Measurements from ENCODE around the gene VAV2.
A peak's percentile ranks its signal among the peaks of the same experiment; 100 is the strongest.

The VAV2 gene

GRCh38 chr9:133952598-133953550 is 39.2 kb downstream of the VAV2 start:
- DNase-seq (ENCODE audit: low read depth), result no peak

GRCh38 chr9:133951265-133951664 is 40.9 kb downstream of the VAV2 start:
- no peak for DNase-seq (ENCODE audit: low read depth)

- DNase-seq (ENCODE audit: low read depth), result no peak
Measured at GRCh38 chr9:133950629-133951111, 41.5 kb downstream of the VAV2 start.

GRCh38 chr9:133950192-133950591 is 41.9 kb downstream of the VAV2 start:
- DNase-seq (ENCODE audit: low read depth), result no peak

GRCh38 chr9:133949486-133950061 is 42.5 kb downstream of the VAV2 start:
- DNase-seq (ENCODE audit: low read depth), result no peak

GRCh38 chr9:133948561-133949485 is 43.3 kb downstream of the VAV2 start:
- peak; percentile 16 for DNase-seq (ENCODE audit: low read depth)

- DNase-seq (ENCODE audit: low read depth), result no peak
Measured at GRCh38 chr9:133948131-133948530, 44.0 kb downstream of the VAV2 start.

- no peak for DNase-seq (ENCODE audit: low read depth)
Measured at GRCh38 chr9:133946840-133947486, 45.2 kb downstream of the VAV2 start.

- DNase-seq (ENCODE audit: low read depth), result no peak
Measured at GRCh38 chr9:133945977-133946753, 46.0 kb downstream of the VAV2 start.

- no peak for DNase-seq (ENCODE audit: low read depth)
Measured at GRCh38 chr9:133945314-133945975, 46.7 kb downstream of the VAV2 start.

- peak; percentile 62 for DNase-seq (ENCODE audit: low read depth)
Measured at GRCh38 chr9:133944746-133945135, 47.4 kb downstream of the VAV2 start.

- no peak for DNase-seq (ENCODE audit: low read depth)
Measured at GRCh38 chr9:133943781-133944745, 48.1 kb downstream of the VAV2 start.

GRCh38 chr9:133943036-133943780 is 48.9 kb downstream of the VAV2 start:
- no peak for DNase-seq (ENCODE audit: low read depth)

- DNase-seq (ENCODE audit: low read depth), result no peak
Measured at GRCh38 chr9:133942206-133942975, 49.7 kb downstream of the VAV2 start.

GRCh38 chr9:133939845-133940244 is 52.3 kb downstream of the VAV2 start:
- no peak for DNase-seq (ENCODE audit: low read depth)

GRCh38 chr9:133939171-133939785 is 52.8 kb downstream of the VAV2 start:
- no peak for DNase-seq (ENCODE audit: low read depth)

GRCh38 chr9:133938753-133939152 is 53.4 kb downstream of the VAV2 start:
- DNase-seq (ENCODE audit: low read depth), result no peak

All from ELR (cell line).